ENCODE data around the gene ETFA. TPM values are rescaled to one million over a fixed set of nuclear protein-coding genes. Genes with fewer than 3 reads are reported as not detected.

The ETFA gene
- total RNA-seq, 2 experiments from 2014 or later, result 84.8 to 146 TPM

DNA sequence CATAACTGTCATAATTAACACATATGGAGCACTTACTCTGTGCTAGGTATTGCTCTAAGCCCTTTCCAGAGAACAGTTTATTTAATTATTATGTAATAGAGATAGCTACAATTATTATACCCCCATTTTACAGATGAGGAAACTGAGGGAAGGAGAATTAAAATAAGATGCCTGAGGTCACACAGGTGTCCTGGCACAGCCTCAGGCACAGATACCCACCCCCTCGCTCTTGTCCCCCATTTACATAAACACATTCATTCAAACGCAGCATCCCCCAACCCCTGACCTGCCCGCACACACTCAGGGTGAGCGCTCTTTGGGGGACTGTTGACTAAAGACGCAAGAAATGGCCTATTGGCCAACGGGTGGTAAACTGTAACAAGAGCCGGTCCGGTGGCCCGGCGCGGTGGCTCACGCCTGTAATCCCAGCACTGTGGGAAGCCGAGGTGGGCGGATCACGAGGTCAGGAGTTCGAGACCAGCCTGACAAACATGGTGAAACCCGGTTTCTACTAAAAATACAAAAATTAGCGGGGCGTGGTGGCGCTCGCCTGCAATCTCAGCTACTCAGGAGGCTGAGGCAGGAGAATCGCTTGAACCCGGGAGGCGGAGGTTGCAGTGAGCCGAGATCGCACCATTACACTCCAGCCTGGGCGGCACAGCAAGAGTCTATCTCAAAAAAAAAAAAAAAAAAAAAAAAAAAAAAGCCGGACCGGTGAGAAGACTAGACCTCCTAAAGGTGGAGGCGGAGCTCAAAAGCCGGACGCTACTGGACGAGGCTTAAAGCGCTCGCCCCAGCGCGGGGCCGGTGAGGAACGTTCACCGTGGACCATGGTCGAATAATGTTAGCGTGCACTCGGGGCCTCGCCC is 23.4 kb upstream of the ETFA start:
- intact Hi-C loops (cut with micrococcal nuclease; ENCODE audit: unreplicated experiment), result loop anchor here (2.0 to 5.0 kb wide), 2 partner anchors 97 to 144 kb away; no protein-coding TSS in a partner anchor
- H3K4me2 ChIP-seq (ENCODE audit: low read length), result peak overlapping the region; percentile 95; the same call in 1 of the 2 replicates
- no peak for DNase-seq (ENCODE audit: low spot score)
- BruUV-seq (replicated peaks), result no TSS peak
- no peaks in the 10 kb centered on the region for H3K9me2 ChIP-seq (ENCODE audit: insufficient read depth, low read length)
- POLR2A ChIA-PET, result interaction anchor here (0.6 to 0.7 kb wide), 3 partner anchors 373 to 693 kb away, joined by 4 to 9 read pairs (median 5); no protein-coding TSS in a partner anchor
- H3K9me3 ChIP-seq (ENCODE audit: low read length), result no peaks in the 10 kb centered on the region
- peaks cover 10% of the 10 kb centered on the region; the same call in 1 of the 2 replicates for H3K79me2 ChIP-seq (ENCODE audit: insufficient read depth, low read depth, low read length)
- CTCF ChIA-PET (ENCODE audit: unreplicated experiment), result no interaction called here
- no peak overlapping the region for H3K4me3 ChIP-seq (ENCODE audit: low read depth, low read length, poor library complexity, severe bottlenecking)
- no peak for TF ChIP-seq EZH2phosphoT487 (IDR thresholded peaks at IDR 0.05; ENCODE audit: borderline replicate concordance, low read depth, low read length)
- TF ChIP-seq, protein P1, sequence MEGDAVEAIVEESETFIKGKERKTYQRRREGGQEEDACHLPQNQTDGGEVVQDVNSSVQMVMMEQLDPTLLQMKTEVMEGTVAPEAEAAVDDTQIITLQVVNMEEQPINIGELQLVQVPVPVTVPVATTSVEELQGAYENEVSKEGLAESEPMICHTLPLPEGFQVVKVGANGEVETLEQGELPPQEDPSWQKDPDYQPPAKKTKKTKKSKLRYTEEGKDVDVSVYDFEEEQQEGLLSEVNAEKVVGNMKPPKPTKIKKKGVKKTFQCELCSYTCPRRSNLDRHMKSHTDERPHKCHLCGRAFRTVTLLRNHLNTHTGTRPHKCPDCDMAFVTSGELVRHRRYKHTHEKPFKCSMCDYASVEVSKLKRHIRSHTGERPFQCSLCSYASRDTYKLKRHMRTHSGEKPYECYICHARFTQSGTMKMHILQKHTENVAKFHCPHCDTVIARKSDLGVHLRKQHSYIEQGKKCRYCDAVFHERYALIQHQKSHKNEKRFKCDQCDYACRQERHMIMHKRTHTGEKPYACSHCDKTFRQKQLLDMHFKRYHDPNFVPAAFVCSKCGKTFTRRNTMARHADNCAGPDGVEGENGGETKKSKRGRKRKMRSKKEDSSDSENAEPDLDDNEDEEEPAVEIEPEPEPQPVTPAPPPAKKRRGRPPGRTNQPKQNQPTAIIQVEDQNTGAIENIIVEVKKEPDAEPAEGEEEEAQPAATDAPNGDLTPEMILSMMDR (conservative IDR thresholded peaks at IDR 0.05; ENCODE audit: low read length), result no peak
- H4K20me1 ChIP-seq (ENCODE audit: insufficient read depth, low read length), result peaks cover 5% of the 10 kb centered on the region; the same call in 1 of the 2 replicates
- H3K27ac ChIP-seq (ENCODE audit: low read depth, low read length, poor library complexity, severe bottlenecking), result no peak overlapping the region
- no peaks in the 10 kb centered on the region for H3K36me3 ChIP-seq (ENCODE audit: insufficient read depth, low read length)
- H3K4me1 ChIP-seq (ENCODE audit: insufficient read depth, low read length, poor library complexity, severe bottlenecking), result peaks cover 33% of the 10 kb centered on the region
- 0 out of 2 replicates have a peak overlapping the region, but pooled peaks have one; percentile 17 for H2AFZ ChIP-seq (ENCODE audit: low read length)

DNA sequence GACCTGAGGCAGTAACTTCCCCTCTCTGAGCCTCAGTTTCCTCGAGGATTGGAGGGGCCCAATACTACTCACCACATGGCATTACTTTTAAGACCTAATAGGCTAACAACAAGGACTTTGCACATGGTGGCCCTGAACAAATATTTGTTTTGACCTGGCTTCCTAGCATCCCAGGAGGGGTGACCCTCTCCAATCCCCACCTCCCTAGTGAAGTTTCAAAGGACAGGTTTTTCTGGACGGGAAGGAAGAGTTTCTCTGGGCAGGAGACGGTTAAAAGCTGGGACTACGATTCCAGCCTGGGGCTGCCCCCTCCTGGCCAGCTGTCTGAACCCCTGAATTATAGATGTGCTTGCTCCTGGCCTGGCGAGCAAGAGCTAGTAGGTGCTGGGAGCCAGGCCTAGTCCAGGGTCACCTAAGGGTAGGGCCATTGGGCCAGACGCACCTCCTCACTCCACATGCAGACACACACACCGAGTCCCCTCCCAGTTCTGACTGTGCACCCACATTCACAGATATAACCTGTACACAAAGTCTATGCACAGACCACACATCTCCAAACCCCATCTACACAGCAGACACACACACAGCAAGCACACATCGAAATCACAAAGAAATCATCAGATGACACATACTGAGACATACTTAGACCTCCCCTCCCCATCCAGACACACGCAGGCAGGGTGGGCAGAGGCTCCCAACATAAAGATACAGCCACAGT is 22.6 kb upstream of the ETFA start:
- TF ChIP-seq, protein P1 (conservative IDR thresholded peaks at IDR 0.05; ENCODE audit: low read length), result peak; percentile 66
- TF ChIP-seq EZH2phosphoT487 (IDR thresholded peaks at IDR 0.05; ENCODE audit: borderline replicate concordance, low read depth, low read length), result no peak
- Histone ChIP-seq H3K9me3 (ENCODE audit: low read length) (no peaks in the 10 kb centered on the region), H3K4me2 (ENCODE audit: low read length) (no peak overlapping the region), H4K20me1 (ENCODE audit: insufficient read depth, low read length) (peaks cover 2% of the 10 kb centered on the region; the same call in 1 of the 2 replicates), H3K36me3 (ENCODE audit: insufficient read depth, low read length) (no peaks in the 10 kb centered on the region), H3K79me2 (ENCODE audit: insufficient read depth, low read depth, low read length) (peaks cover 10% of the 10 kb centered on the region; the same call in 1 of the 2 replicates), H3K27ac (ENCODE audit: low read depth, low read length, poor library complexity, severe bottlenecking) (no peak overlapping the region), H3K4me3 (ENCODE audit: low read depth, low read length, poor library complexity, severe bottlenecking) (no peak overlapping the region), H3K4me1 (ENCODE audit: insufficient read depth, low read length, poor library complexity, severe bottlenecking) (peaks cover 27% of the 10 kb centered on the region), H2AFZ (ENCODE audit: low read length) (0 out of 2 replicates have a peak overlapping the region, but pooled peaks have one; percentile 17), H3K9me2 (ENCODE audit: insufficient read depth, low read length) (no peaks in the 10 kb centered on the region)
- intact Hi-C loops (cut with micrococcal nuclease; ENCODE audit: unreplicated experiment), result loop anchor here (2.0 to 5.0 kb wide), 2 partner anchors 97 to 143 kb away; no protein-coding TSS in a partner anchor
- DNase-seq (ENCODE audit: low spot score), result no peak
- CTCF ChIA-PET (ENCODE audit: unreplicated experiment), result no interaction called here
- POLR2A ChIA-PET, result interaction anchor here (0.6 kb wide), 1 partner anchor 374 kb away, joined by 4 read pairs; no protein-coding TSS in a partner anchor
- no TSS peak for BruUV-seq (replicated peaks)

Measured in OCI-LY7 (cell line).